NCI-H1105 (cell line): ENCODE results near the gene TCEANC2.

ENCODE experiments used
- DNase-seq: peaks from one replicate; lab custom pipeline; 2025; lab: John Stamatoyannopoulos, UW

TCEANC2 gene

DNA sequence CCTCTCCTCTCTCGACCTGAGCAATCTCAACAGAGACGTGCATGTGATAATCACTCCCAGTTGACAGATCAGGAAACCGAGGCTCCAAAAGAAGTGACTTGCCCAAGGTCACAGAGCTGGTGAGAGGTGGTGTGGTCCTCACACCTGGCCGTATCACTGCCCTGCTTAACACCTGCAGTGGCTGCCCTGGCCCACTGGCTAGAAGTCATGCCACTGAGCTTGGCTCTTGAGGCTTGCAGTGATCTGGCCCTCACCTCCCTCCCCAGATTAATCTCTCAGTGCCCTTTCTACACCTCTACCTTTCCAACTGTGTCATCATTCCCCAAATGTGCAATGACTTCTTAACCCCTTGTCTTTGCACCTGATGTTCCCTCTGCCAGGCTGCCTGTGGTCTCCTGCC lies 60.6 kb downstream of the TCEANC2 start:
- no peak for DNase-seq

DNA sequence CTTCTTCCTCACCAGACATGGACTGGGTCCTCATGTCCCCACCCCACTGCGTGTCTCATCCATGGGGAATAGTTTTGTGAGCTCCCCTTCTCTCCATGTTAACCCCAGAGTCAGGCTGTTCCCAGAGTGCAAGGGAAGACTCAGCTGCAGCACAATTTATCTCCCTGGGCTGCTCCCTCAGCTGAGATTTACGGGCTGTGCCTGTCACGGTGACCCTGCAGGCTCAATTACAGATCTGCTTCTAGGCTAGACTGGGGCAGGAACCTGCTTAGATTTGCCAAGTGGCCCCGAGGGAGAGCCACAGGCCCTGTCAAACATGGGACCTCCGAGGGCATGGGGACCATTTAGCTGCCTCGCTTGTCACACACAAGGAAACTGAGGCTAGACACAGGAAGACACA lies 61.5 kb downstream of the TCEANC2 start:
- no peak for DNase-seq

DNA sequence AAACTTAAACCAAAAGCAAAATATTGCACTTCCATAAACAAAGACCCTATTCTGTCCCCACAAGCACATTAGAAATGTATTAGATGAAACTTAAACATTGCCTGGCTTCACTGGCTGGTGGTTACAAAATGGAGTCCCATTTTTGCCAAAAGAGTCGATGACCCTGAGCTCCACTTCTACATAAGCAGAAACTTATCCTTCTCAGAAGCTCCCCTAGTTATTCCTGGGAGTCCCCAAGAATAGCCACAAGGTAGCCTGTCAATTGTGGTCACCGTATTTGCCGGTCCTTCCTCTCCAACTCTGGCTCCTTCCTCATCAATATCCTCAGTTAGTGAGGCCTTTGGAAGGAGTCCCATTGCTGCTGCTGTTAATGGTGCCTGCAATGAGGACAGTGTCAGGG lies 62.1 kb downstream of the TCEANC2 start:
- DNase-seq: no peak

DNA sequence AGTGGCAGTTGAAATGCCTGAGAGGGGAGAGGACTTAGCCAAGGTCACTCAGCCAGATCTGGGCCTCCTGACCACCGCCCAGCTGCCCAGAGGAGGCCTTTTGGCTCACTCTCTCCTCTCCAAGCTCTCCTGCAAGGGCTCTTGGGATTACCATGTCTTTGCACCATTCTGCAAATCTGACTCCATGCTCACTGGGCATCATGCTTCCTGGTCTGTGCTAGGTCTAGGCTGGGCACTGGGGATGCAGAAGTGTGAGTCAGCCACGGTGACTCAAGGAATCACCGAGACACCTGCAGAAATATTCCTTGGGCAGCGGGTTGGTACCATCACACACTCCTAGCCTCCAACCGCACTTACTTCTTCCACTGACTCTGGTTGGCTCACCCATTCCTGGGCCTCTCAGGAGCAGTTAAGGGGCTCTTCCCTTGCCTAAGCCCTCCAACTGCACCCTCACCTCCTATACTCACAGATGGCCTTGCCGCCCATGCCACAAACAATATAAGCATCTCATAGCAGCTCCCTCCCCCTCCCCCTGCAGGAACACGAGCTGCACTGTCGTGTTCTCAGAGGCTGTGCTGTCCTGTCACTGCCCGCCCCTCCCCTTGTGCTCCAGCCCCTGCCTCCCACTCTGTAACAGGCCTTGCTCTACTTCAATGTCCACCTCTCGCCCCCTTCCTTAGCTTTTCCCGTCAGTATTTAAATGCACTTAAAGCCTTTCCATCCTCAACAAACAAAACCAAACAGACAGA lies 64.6 kb downstream of the TCEANC2 start:
- no peak for DNase-seq

DNA sequence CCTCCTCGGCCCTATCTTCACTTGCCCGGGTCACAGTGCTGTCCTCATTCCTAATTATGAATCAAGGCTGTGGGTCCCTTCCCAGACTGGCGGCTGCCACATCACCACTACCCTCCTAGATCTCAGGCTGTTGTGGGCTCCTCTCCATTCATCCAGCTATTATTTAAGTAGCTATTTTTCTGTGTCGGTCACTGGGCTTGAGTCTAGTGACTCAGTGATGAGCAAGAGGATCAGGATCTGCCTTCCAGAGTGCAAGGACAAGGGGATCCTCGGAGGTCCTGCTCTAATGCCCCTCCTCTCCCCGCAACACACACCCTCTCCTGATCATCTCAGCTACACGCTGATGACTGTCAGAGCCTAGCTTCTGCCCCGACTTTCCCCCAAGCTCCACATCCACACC lies 65.3 kb downstream of the TCEANC2 start:
- DNase-seq: no peak

DNA sequence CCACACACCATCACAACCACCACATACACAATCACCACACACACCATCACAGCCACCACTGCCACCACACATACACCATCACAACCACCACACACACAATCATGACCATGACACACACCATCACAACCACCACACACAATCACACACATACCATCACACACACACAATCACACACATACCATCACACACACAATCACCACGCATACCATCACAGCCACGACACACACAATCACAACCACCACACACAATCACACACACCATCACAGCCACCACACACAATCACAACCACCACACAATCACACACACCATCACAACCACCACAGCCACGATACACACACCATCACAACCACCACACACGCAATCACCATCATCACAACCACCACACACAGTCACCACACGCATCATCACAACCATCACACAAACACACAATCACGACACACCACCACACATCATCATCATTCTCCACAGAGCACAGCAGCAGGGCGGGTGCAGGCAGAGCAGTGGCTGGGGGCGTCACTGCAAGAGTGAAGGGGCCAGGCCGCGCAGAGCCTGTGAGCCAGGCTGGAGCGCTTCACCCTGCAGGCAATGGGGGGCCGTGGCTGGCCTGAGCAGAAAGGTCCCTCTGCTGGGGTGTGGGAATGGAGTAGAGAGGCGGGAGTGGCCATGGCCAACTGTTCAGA lies 66.8 kb downstream of the TCEANC2 start:
- no peak for DNase-seq

DNA sequence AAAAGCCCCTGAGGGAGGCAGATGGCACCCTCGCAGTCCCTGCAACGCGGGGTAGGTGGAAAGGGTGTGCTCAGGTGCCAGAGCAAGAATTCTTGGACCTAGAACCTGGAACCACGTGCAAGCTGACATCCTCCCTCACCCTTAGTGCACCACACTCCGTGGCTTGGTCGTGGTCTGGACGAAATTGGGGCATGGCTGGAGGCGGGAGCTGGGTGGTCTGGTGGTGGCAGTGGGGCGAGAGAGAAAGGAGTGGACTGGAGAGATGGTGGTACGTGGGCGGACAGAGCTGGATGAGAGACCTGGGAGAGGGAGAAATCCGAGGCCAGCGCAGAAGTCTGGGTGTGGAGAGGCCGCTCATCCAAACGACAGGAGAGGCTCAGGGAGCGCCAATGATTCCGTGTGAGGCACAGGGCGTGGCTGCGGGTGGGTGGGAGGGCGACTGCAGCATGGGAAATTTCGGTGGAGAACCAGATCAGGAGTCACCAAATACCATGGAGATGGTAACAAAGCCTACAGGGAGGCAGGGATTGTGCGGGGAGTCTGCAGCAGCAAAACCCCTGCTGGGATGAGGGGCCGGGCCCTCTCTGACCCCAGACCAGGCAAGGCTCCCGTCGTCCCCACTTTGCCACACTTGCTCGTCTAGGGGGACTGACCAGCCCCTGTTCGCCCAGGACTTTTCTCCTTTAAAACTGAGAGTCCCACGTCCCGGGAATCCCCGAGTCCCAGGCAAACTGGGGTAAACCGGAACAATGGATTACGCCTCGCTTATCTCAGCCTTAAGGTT lies 67.5 kb downstream of the TCEANC2 start:
- DNase-seq: no peak

DNA sequence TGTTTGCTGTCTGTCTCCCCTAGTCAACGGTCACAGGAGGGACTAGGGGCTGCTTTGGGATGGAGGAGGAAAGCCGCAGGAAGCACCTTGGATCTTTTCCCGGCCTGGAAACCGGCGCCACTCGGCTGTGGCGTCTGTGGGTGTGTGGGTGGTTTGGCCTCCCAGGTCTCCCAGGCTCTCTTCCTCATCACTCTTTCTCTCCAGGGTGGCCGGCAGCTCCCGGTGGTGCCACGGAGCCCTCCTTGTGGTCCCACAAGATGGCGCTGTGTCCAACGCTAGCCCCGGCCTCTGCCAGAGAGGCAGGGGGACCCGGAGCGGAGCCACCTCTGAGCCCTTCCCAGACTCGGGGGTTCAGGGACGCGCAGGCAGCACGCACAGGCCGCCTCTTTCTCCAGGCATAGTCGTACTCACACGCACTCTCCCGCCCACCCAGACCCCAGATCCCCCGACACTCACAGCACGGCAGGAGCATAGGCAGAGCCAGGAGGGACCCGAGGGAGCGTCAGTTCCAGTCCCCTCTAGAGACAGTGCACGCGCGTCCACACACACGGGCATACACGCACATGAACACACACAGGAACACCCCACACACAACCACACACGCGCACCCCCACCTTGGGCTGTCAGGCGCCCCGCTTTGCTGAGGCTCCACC lies 68.2 kb downstream of the TCEANC2 start:
- DNase-seq: no peak

DNA sequence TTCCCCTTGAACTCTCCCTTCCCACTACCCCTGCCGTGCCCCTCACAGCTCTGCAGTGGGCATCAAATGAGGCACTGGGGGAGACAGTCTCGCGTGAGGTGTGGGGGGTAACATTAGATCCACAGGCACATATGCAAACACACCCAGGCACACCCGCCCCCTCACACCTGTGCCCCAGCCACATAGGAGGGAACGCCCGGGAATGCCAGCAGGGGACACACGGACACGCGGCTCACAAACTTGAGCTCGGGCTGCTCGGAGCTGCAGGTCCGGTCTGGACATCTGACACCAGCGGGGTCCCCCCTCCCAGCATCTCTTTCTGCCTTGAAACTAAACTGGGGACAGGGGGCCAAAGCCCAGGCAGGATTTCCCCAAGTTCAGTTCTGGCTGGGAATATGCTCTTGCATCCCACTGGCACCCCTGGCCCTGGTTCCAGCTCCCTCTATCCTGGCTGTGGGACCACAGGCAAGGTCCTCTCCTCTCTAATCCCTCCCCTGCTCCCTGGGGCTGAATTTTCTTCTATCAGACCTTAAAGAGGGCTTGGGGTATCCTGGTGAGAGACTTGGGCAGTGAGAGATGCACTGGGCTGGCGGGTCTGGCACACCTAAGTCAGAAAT lies 68.8 kb downstream of the TCEANC2 start:
- no peak for DNase-seq

DNA sequence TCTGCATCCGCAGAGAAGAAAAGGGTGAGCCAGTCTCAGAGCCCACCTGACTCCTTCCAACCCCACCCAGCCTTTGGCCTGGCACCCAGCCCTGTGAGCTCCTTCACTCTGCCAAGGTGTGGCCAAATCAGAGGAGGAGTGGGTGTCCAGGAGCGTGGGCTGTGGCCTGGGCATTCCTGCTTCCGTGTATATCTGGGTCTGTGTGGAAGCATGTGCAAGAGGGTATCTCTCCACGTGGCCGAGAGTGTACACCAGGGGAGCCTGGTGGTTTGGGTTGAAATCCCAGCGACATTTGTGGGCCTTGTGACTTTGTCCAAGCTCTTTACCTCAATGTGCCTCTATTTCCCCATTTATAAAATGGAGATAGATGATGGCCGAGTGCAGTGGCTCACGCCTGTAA lies 69.6 kb downstream of the TCEANC2 start:
- DNase-seq: no peak

DNA sequence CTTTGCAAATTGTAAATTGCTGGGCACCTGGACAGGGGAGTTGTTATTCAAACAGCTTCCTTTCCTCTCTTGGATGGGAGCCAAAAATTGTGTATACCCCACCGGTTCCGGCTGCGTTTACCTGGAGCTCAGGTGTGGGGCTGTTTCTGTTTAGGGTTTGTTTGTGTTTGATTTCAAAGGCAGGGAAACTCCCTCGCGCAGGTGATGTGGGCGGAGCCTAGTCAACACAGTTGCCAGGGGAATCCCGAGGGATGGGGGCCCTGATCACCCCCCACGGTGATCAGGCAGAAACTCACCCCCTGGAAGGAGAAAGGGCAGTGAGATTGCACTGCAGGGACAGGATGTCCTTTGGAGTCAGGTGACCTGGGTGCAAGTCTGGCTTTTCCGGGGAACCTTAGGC lies 71.1 kb downstream of the TCEANC2 start:
- peak; percentile 87 for DNase-seq

DNA sequence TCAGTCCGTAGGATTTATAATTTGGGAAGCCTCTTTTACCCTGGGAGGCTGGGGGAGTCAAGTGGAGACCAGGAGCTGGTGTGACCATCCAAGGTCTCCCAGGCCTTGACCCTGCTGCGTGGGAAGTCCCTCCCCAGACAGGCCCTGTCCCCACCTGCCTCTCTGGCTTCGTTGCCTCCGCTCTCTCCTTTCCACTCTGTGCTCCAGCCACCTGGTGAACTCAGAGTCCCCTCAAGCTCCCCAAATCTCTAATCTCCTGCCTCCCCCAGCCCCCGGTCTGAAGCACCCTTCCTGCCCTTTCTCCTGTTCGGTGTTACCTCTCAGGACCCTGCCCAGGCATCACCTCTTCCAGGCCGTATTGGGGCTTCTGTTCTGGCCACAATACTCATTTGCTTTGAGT lies 71.5 kb downstream of the TCEANC2 start:
- no peak for DNase-seq

DNA sequence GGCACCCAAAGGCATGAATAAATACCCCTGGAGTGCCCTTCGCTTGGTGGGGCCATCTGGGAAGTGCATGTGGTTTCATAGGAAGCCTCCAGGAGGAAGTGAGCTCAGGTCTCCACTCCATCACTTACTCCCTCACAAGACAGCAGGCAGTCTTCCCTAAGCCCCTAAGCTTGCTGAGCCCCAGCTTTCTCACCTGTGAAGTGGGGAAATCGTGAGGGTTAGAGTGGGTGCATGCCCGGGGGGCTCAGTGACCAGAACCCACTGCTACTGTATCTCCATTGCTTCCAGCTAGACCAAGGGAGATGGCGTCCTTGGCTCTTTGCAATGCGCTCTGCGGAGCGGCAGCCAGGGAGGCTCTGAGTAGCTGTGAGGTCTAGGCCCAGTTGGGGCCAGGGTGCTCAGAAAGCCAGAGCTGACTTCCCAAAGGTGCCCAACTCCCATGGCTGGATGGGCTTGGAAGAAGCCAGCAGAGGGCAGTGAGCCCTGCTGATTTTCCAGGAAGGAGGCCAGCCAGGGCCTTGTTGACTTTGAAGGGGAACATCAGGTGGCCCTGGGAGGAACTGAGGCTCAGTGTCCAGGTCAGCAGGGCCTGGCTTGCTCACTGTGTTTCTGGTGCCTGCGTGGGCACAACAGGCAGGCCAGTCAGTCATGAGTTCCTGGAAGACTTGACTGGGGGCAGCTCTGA lies 72.1 kb downstream of the TCEANC2 start:
- DNase-seq: no peak

DNA sequence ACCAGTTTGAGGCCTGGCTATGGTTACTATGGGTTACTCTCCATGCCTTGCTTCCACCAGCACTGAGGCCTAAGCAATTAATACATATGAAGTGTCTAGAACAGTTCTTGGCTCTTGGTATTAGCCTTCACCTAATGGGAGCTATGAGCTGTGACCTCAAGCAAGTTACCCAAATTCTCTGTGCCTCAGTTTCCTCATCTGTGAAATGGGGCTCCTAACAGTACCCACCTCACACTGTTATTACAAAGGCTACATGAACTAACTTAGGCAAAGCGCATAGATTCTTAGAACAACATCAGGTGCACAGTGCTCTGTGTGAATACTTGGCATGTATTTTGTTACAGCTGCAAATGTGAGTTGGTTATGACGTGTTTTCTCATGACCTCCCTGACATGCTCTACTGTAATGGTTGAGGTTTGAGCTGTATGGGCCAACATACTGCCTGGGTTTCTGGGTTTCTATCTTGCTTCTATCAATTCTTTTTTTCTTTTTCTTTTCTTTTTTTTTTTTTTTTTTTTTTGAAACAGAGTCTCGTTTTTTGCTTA lies 72.9 kb downstream of the TCEANC2 start:
- DNase-seq: no peak

DNA sequence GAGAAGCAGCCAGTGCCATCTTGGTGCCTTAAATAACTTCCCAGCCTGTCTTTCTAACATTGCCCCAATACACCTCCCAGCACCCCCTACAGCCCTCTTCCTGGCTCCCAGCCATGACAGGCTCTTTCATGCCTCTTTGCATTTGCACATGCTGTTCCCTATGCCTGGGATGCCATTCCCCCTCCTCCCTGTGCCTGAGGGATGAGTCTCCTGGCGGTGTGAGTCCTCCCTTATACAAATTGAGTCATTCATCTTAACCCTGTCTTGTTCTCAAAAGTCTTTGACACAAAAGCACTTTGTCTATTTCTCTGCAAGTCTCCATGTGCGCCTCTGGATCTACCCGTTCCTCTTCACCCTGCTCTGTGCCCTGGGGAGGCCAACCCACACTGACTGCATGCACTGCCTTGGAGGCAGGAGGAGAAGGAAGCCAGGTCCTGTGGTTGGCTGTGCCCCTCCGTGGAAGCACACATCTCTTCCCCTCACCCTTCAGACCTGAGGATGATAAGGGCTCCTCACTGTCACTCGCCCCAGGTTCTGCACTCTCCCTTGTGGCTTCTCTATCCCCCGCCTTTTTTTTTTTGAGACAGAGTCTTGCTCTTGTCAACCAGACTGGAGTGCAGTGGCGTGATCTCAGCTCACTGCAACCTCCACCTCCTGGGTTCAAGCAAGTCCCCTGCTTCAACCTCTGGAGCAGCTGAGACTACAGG lies 74.3 kb downstream of the TCEANC2 start:
- DNase-seq: no peak

DNA sequence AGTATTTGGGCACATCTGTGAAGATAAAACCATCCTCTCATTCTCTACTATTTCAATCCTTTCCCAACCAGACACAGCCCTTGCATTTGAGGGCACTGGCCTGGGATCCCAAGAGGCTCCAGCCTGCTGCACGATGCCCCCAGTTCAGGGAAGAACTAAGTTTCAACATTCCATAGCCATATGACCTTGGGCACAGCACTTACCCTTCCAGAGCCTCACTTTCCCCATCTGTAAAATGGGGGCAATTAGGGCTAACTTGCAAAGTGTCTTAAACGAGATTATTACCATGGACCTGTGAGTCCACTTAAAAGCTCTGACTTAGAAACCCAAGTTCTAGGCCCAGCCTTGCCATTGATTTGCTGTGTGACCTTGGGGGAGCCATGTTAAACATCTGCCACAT lies 76.5 kb downstream of the TCEANC2 start:
- DNase-seq: no peak

DNA sequence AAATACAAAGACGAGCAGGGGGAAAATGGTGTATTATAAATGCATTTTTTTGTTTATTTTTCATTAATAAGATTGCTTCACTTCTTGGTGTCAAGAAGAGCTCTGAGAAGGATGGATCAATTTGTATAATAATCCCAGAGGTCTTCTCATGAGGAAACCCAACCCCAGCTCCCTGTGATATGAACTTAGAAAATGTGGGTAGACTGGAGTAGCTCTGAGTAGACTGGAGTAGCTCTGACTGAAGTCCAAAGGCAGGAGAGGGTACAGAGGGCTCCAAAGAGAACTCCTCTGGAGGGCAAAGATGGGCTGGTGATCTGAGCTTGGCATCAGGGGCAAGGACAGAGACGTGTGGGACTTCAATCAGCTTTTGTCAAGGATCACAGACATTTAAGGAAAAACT lies 78.0 kb downstream of the TCEANC2 start:
- no peak for DNase-seq

DNA sequence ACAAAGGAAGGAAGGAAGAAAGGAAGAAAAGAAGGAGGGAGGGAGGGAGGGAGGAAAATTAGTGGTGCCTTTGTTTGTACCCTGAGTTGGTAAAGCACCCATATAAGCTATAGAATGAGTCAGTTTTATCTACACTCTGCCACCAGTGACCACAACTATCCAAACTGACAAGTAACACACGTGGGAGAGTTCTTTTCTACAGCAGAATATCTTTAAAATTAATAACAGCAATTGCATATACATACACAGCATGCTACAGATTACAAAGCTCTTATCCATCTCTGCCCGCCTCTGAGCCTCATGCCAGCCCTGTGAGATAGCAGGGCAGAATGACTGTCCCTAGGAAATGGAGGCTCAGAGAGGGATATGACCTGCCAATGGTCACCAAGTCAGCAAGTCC lies 79.1 kb downstream of the TCEANC2 start:
- DNase-seq: no peak

DNA sequence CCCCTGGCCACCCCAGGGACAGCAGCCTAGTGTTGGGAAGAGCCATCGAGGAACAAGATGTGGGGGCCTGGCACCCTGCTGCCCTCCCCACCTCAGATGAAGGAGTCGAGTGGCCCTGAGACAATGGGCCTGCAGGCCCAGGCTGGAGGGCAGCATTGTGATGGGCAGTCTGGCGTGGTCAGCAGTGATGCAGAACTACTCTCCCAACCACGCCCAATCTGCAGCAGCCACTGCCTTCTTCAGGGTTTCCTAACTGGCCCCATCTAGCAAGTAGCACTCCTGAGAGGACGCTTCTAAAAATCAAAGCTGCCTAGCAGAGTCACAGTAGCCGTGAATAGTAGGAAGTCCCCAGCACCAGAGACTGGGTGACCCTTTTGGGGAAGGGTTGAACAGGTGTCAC lies 80.9 kb downstream of the TCEANC2 start:
- DNase-seq: no peak

DNA sequence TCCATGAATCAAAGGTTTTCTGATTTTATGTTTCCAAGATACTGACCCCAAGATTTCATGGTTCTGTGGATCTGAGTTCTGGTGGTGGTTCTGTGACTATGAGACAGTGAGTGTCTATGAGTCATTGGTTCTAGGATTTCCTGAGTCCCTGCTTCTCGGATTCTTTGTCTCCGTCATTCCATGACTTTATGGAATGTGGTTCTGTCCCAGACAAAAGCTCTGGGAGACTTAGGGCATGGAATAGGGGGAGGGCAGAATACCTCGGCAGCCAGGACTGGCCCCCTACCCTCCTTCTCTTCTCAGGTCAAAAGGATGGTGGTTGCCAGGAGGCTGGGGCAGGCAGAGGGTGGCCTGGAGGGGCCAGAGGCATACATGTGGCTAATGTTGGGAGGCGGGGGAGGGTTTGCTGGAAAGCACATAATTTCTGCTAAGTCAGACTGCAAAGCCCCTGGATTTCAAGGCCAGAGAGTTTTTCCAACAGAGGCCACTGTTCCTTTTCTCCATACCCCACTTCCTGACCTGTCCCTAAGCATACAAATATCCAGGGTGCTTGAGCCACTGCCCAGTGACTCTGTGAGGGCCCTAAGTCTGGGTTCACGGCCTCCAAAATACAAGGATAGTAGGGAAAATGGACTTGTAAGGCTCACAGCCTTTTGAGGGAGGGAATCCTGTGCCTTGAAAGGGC lies 82.2 kb downstream of the TCEANC2 start:
- no peak for DNase-seq
